Ishikawa (cell line): Measurements from ENCODE around the gene ACAA1.

Experiments used
- EP300 ChIP-seq: IDR thresholded peaks from 2 replicates; pipeline ENCODE4 v1.6.1; 2012; ENCODE audit warnings: borderline replicate concordance
- TAF1 ChIP-seq: IDR thresholded peaks from 2 replicates; pipeline ENCODE4 v1.6.1; 2012; ENCODE audit warnings: low read depth, mild to moderate bottlenecking
- TEAD4 ChIP-seq: IDR thresholded peaks from 2 replicates; pipeline ENCODE4 v1.6.1; 2012

GRCh38 chr3:38107911-38108648, 28.8 kb downstream of the ACAA1 start:
- TF ChIP-seq TAF1 (no peak), TEAD4 (no peak), EP300 (no peak)
